ENCODE data around the gene UGCG.

UGCG gene

DNA sequence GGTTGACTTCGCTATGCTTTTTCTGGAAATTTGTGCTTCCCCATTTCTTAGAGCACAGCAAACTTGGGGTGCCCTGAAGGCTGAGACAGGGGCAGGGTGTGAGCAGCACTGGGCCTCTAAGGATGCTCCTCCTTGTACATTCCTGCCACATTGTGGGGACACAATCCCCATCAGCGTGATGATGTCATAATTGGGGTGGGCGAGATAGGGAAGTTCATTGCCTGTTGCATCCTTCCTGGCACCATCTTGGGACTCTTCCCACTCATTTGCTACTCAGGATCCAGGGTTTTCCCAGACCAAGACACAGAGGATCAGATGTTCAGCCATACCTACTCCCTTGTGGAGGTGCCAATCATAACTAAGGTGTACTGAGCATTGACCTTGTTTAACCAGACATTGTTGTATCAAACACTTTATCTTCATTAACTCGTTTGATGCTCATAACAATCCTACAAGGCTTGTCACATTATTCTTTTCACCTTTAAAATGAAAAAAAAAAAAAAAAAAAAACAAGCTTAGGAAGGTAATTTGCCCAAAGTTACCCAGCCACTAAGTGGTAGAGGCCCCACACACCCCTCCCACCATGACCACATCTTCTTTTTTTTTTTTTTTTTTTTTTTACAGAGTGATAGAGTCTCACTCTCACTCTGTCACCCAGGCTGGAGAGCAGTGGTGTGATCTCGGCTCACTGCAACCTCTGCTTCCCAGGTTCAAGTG, 87.6 kb downstream of the UGCG start:
- no peak for DNase-seq (ENCODE audit: low read depth)

All from activated T-cell treated with anti-CD3 and anti-CD28 coated beads for 24 hours (primary cell).